ENCODE results near the gene PHF10. TPM values are rescaled to one million over a fixed set of nuclear protein-coding genes. Genes with fewer than 3 reads are reported as not detected.

PHF10 gene
- polyA plus RNA-seq, 4 donors, result 23.5 to 75.4 (median 36.6) TPM

- H3K27ac ChIP-seq (ENCODE audit: low read depth in 1 of 3, low read length in 2 of 3), result no peak overlapping the region
- DNase-seq (no peak), FAIRE-seq (no peak)
- H3K36me3 ChIP-seq (ENCODE audit: control insufficient read depth in 3 of 3, insufficient read depth in 2 of 3, low read depth in 1 of 3, low read length in 3 of 3), result no peaks in the 10 kb centered on the region
- no peak overlapping the region for H3K4me3 ChIP-seq (ENCODE audit: low read depth in 1 of 3, low read length in 3 of 3)
- H3K9me3 ChIP-seq (ENCODE audit: control insufficient read depth in 2 of 2, insufficient read depth in 1 of 2, low read depth in 1 of 2, low read length in 1 of 2), result no peaks in the 10 kb centered on the region
- no peaks in the 10 kb centered on the region for H3K27me3 ChIP-seq (ENCODE audit: control insufficient read depth in 3 of 3, insufficient read depth in 3 of 3, low read length in 3 of 3)
- peaks cover 0 to 10% (median 2%) of the 10 kb centered on the region in 3 donors for H3K4me1 ChIP-seq (ENCODE audit: control insufficient read depth in 3 of 3, insufficient read depth in 2 of 3, low read depth in 1 of 3, low read length in 2 of 3)
Measured at GRCh38 chr6:169726963-169727362, 2.7 kb upstream of the PHF10 start.

GRCh38 chr6:169726049-169726400 lies 1.7 kb upstream of the PHF10 start:
- Histone ChIP-seq H3K36me3 (ENCODE audit: control insufficient read depth in 3 of 3, insufficient read depth in 2 of 3, low read depth in 1 of 3, low read length in 3 of 3) (no peaks in the 10 kb centered on the region), H3K27ac (ENCODE audit: low read depth in 1 of 3, low read length in 2 of 3) (peak overlapping the region in 1 of 3 donors; percentile 12), H3K27me3 (ENCODE audit: control insufficient read depth in 3 of 3, insufficient read depth in 3 of 3, low read length in 3 of 3) (no peaks in the 10 kb centered on the region), H3K4me3 (ENCODE audit: low read depth in 1 of 3, low read length in 3 of 3) (no peak overlapping the region), H3K4me1 (ENCODE audit: control insufficient read depth in 3 of 3, insufficient read depth in 2 of 3, low read depth in 1 of 3, low read length in 2 of 3) (peaks cover 2 to 10% (median 3%) of the 10 kb centered on the region in 3 donors), H3K9me3 (ENCODE audit: control insufficient read depth in 2 of 2, insufficient read depth in 1 of 2, low read depth in 1 of 2, low read length in 1 of 2) (no peaks in the 10 kb centered on the region)
- 86 to 98% (median 95%) methylated on average over 1 of the region's 1 CpG for WGBS, 3 donors
- FAIRE-seq (no peak), DNase-seq (no peak)

GRCh38 chr6:169725125-169726048 lies 1.1 kb upstream of the PHF10 start:
- FAIRE-seq, result no peak
- Histone ChIP-seq H3K4me1 (ENCODE audit: control insufficient read depth in 3 of 3, insufficient read depth in 2 of 3, low read depth in 1 of 3, low read length in 2 of 3) (peaks cover 2 to 10% (median 3%) of the 10 kb centered on the region in 3 donors), H3K27me3 (ENCODE audit: control insufficient read depth in 3 of 3, insufficient read depth in 3 of 3, low read length in 3 of 3) (no peaks in the 10 kb centered on the region), H3K9me3 (ENCODE audit: control insufficient read depth in 2 of 2, insufficient read depth in 1 of 2, low read depth in 1 of 2, low read length in 1 of 2) (no peaks in the 10 kb centered on the region), H3K36me3 (ENCODE audit: control insufficient read depth in 3 of 3, insufficient read depth in 2 of 3, low read depth in 1 of 3, low read length in 3 of 3) (no peaks in the 10 kb centered on the region), H3K4me3 (ENCODE audit: low read depth in 1 of 3, low read length in 3 of 3) (peak overlapping the region; percentile 62 to 99 (median 90)), H3K27ac (ENCODE audit: low read depth in 1 of 3, low read length in 2 of 3) (peak overlapping the region; percentile 84 to 91 (median 85))
- peak; percentile 50 to 69 for DNase-seq
- 14 to 26% (median 22%) methylated on average over 29 of the region's 29 CpGs for WGBS, 3 donors

DNA sequence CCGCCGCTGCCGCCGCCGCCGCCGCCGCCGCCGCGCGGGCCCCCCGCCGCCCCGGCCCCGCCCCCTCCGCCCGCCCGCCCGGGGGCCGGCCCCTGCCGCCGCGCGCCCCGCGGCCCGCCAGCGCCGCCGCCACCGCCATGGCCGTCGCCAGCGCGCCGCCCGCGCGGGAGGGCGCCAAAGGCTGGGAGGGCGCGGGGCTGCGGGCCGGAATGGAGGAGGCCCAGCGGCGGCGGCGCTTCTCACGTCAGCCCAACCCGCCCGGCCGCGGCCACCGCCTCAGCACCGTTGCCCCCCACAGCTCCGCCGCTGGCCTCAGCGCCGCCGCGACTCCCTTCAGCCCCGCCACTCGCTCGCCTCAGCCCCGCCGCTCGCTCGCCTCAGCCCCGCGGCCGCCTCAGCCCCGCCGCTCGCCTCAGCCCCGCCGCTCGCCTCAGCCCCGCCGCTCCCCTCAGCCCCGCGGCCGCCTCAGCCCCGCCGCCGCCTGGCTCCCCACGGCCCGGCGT lies 258 bp downstream of the PHF10 start:
- Histone ChIP-seq H3K9me3 (ENCODE audit: control insufficient read depth in 2 of 2, insufficient read depth in 1 of 2, low read depth in 1 of 2, low read length in 1 of 2) (no peaks in the 10 kb centered on the region), H3K27me3 (ENCODE audit: control insufficient read depth in 3 of 3, insufficient read depth in 3 of 3, low read length in 3 of 3) (no peaks in the 10 kb centered on the region), H3K36me3 (ENCODE audit: control insufficient read depth in 3 of 3, insufficient read depth in 2 of 3, low read depth in 1 of 3, low read length in 3 of 3) (no peaks in the 10 kb centered on the region), H3K4me1 (ENCODE audit: control insufficient read depth in 3 of 3, insufficient read depth in 2 of 3, low read depth in 1 of 3, low read length in 2 of 3) (peaks cover 2 to 10% (median 3%) of the 10 kb centered on the region in 3 donors), H3K27ac (ENCODE audit: low read depth in 1 of 3, low read length in 2 of 3) (peak overlapping the region; percentile 29 to 98 (median 90)), H3K4me3 (ENCODE audit: low read depth in 1 of 3, low read length in 3 of 3) (peak overlapping the region in 2 of 3 donors; percentile 90 to 99)
- WGBS, 3 donors, result 0 to 2% (median 1%) methylated on average over 1 to 89 of the region's 89 CpGs
- FAIRE-seq (no peak), DNase-seq (peak in 1 of 2 donors; percentile 81)

DNA sequence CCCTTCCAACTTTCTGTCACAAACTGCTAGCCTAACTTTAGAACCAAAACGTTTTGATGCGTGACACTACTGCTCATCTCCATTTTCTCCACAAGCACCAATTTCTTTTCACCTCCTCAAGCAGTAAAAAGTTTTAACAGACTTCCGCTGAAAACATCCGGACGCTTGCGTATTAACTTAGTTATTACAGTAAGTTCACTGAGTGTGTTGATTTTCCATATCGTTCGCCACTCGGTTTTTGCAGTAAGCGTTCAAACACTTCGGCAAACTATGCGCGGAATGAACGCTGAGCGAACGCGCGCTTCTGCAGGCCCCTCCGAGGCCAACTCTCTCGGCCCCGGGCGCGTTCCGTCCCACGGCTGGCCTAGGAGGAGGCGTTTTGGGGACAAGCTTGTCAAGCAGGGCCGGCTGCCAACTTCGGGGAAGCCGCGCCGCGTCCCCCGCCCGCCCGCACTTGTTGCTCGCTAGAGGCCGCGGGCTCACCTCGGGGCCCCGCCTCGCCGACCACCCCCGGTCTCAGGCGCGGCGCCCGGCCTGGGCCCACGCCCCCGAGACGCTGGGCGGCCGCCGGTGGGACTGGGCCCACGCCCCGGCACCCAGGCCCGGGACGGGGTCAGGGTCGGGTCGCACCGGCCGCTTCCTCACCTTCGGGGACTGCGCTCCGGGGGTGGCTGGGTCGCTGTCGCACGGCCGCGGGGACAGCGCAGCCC lies 945 bp downstream of the PHF10 start:
- peaks cover 0 to 2% (median 0%) of the 10 kb centered on the region in 3 donors for H3K36me3 ChIP-seq (ENCODE audit: control insufficient read depth in 3 of 3, insufficient read depth in 2 of 3, low read depth in 1 of 3, low read length in 3 of 3)
- H3K27ac ChIP-seq (ENCODE audit: low read depth in 1 of 3, low read length in 2 of 3), result peak overlapping the region; percentile 87 to 98 (median 88)
- no peaks in the 10 kb centered on the region for H3K9me3 ChIP-seq (ENCODE audit: control insufficient read depth in 2 of 2, insufficient read depth in 1 of 2, low read depth in 1 of 2, low read length in 1 of 2)
- DNase-seq, result peak; percentile 56 to 85
- FAIRE-seq, result no peak
- H3K27me3 ChIP-seq (ENCODE audit: control insufficient read depth in 3 of 3, insufficient read depth in 3 of 3, low read length in 3 of 3), result no peaks in the 10 kb centered on the region
- 0 to 1% (median 0%) methylated on average over 50 to 70 of the region's 70 CpGs for WGBS, 3 donors
- H3K4me3 ChIP-seq (ENCODE audit: low read depth in 1 of 3, low read length in 3 of 3), result peak overlapping the region; percentile 85 to 99 (median 90)
- peaks cover 2 to 10% (median 3%) of the 10 kb centered on the region in 3 donors for H3K4me1 ChIP-seq (ENCODE audit: control insufficient read depth in 3 of 3, insufficient read depth in 2 of 3, low read depth in 1 of 3, low read length in 2 of 3)

DNA sequence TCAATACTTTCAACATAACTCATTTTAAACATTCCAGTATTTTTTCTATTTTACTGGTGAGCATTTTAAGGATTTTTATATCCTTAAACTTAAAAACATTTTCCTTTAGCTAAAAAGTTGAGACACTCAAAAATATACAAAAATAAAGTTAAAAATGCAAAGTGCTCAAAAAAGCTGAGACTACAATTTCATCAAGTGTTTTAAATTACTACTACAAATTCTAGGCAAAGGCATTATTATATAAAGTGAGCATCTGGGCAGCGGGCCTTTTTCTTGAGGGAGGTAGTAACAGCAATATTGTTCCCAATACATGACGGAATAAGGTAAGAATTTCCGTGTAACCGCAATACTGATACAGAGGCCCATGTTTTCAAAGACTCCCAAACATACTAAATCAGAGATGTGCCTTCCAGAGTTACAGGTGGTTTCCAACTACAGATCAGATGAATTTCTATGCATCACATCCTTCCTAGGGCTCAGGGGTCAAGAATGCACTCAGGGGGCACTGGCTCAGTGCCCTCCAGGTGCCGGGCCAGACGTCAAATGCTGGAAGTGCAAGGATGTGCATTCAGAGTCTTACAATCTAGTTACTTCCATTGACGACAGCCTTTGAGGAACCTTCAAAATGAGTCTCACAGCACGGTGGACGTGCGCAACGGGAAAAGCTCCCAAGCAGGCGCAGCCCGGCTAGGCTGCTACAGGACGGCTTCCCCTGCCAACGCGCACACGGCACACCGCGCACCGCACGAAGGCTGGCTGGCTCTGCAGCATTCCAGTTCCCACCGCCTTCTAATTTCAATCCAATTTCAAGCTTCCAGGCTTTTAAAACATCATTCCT lies 1.7 kb downstream of the PHF10 start:
- H3K4me3 ChIP-seq (ENCODE audit: low read depth in 1 of 3, low read length in 3 of 3), result peak overlapping the region; percentile 85 to 99 (median 90)
- FAIRE-seq (no peak), DNase-seq (peak; percentile 47 to 70)
- H3K27me3 ChIP-seq (ENCODE audit: control insufficient read depth in 3 of 3, insufficient read depth in 3 of 3, low read length in 3 of 3), result no peaks in the 10 kb centered on the region
- H3K36me3 ChIP-seq (ENCODE audit: control insufficient read depth in 3 of 3, insufficient read depth in 2 of 3, low read depth in 1 of 3, low read length in 3 of 3), result peaks cover 0 to 4% (median 0%) of the 10 kb centered on the region in 3 donors
- 2 to 4% (median 2%) methylated on average over 22 of the region's 22 CpGs for WGBS, 3 donors
- peaks cover 2 to 10% (median 3%) of the 10 kb centered on the region in 3 donors for H3K4me1 ChIP-seq (ENCODE audit: control insufficient read depth in 3 of 3, insufficient read depth in 2 of 3, low read depth in 1 of 3, low read length in 2 of 3)
- peak overlapping the region; percentile 87 to 98 (median 88) for H3K27ac ChIP-seq (ENCODE audit: low read depth in 1 of 3, low read length in 2 of 3)
- H3K9me3 ChIP-seq (ENCODE audit: control insufficient read depth in 2 of 2, insufficient read depth in 1 of 2, low read depth in 1 of 2, low read length in 1 of 2), result no peaks in the 10 kb centered on the region

DNA sequence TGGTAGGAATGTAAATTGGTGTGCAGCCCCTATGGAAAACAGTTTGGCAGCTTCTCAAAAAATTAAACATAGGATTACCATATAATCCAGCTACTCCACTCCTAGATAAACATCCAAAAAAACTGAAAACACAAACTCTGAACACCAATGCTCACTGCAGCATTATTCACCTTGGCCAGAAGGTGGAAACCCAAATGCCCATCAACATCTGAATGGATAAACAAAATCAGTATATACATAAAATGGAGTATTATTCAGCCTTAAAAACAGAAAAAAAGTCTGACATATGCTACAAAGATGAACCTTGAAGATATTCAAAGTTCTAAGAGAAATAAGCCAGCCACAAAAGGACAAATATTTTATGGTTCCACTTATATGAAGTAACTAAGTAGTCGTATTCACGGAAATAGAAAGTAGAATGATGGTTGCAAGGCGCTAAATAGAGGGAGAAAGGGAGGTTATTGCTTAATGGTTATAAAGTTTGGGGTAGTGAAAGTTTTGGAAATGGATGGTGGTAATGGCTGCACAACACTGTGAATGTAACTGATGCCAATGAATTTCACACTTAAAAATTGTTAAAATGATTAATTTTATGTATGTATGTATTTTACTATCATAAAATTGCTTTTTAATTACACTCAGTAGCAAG lies 4.0 kb downstream of the PHF10 start:
- FAIRE-seq, result no peak

More for the DNA sequence above, 4.0 kb downstream of the PHF10 start:
- Histone ChIP-seq H3K27me3 (ENCODE audit: control insufficient read depth in 3 of 3, insufficient read depth in 3 of 3, low read length in 3 of 3) (no peaks in the 10 kb centered on the region), H3K9me3 (ENCODE audit: control insufficient read depth in 2 of 2, insufficient read depth in 1 of 2, low read depth in 1 of 2, low read length in 1 of 2) (no peaks in the 10 kb centered on the region), H3K4me3 (ENCODE audit: low read depth in 1 of 3, low read length in 3 of 3) (no peak overlapping the region), H3K36me3 (ENCODE audit: control insufficient read depth in 3 of 3, insufficient read depth in 2 of 3, low read depth in 1 of 3, low read length in 3 of 3) (peaks cover 0 to 12% (median 4%) of the 10 kb centered on the region in 3 donors), H3K27ac (ENCODE audit: low read depth in 1 of 3, low read length in 2 of 3) (no peak overlapping the region), H3K4me1 (ENCODE audit: control insufficient read depth in 3 of 3, insufficient read depth in 2 of 3, low read depth in 1 of 3, low read length in 2 of 3) (peaks cover 2 to 3% (median 2%) of the 10 kb centered on the region in 3 donors)
- 93 to 96% (median 93%) methylated on average over 3 of the region's 3 CpGs for WGBS, 3 donors
- DNase-seq, result no peak
